GM12872 (cell line): Measurements from ENCODE around the gene ADAMTS6.

Experiments used
- CTCF ChIP-seq: IDR thresholded peaks from 3 replicates; pipeline ENCODE4 v1.5.1; 2011; ENCODE audit warnings: low read depth, mild to moderate bottlenecking, low read length, moderate library complexity; ENCODE audit not compliant: insufficient read depth

Gene ADAMTS6

GRCh38 chr5:65247594-65247993, 234.1 kb downstream of the ADAMTS6 start:
- TF ChIP-seq CTCF: no peak

- TF ChIP-seq CTCF: no peak
Measured at GRCh38 chr5:65246741-65247140, 235.0 kb downstream of the ADAMTS6 start.

GRCh38 chr5:65244031-65244430, 237.7 kb downstream of the ADAMTS6 start:
- no peak for TF ChIP-seq CTCF

GRCh38 chr5:65243161-65243560, 238.6 kb downstream of the ADAMTS6 start:
- no peak for TF ChIP-seq CTCF

GRCh38 chr5:65229841-65230240, 251.9 kb downstream of the ADAMTS6 start:
- no peak for TF ChIP-seq CTCF

- peak; percentile 49; the same call in 2 of the 3 replicates for TF ChIP-seq CTCF
Measured at GRCh38 chr5:65213921-65214525, 267.7 kb downstream of the ADAMTS6 start.

GRCh38 chr5:65209341-65209740, 272.4 kb downstream of the ADAMTS6 start:
- no peak for TF ChIP-seq CTCF
